GM19397 (cell line): ENCODE data around the gene CREB3.

Experiments used
- ATAC-seq: cut with Tn5 transposase; IDR thresholded peaks from one replicate; pipeline ENCODE4 v1.9.1; 2021; ENCODE audit warnings: mild to moderate bottlenecking, moderate library complexity; ENCODE audit not compliant: unreplicated experiment

CREB3 gene

DNA sequence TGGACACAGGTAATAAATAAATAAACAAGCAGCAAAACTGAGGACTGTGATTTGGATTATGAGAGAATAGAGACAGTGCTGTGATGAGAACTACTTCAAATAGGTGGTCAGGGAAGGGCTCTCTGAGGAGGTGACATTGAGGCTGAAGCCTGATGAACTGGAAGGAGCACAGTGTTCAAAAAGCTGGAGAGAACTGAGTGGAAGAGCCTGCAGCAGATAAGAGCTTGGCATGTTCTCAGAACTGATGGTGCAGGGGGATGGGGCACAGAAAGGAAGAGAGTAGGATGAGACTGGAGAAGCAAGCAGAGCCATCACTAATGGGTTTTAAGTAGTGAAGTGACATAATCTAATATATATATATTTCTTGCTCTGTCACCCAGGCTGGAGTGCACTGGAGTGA lies 31.5 kb upstream of the CREB3 start:
- ATAC-seq = no peak

DNA sequence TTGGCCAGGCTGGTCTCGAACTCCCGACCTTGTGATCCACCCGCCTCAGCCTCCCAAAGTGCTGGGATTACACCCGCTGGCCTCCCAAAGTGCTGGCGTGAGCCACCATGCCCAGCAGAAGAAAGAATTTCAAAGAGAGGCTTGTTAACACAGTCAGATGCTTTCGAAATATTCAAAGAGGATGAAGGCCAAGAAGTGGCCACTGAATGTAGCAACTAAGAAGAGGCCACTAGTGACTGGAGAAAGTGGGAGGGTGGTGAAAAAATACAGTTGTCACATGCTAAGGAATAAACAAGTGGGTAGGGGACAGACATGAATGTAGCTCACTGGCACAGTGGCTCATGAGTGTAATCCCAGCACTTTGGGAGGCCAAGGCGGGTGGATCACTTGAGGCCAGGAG lies 29.8 kb upstream of the CREB3 start:
- no peak for ATAC-seq

DNA sequence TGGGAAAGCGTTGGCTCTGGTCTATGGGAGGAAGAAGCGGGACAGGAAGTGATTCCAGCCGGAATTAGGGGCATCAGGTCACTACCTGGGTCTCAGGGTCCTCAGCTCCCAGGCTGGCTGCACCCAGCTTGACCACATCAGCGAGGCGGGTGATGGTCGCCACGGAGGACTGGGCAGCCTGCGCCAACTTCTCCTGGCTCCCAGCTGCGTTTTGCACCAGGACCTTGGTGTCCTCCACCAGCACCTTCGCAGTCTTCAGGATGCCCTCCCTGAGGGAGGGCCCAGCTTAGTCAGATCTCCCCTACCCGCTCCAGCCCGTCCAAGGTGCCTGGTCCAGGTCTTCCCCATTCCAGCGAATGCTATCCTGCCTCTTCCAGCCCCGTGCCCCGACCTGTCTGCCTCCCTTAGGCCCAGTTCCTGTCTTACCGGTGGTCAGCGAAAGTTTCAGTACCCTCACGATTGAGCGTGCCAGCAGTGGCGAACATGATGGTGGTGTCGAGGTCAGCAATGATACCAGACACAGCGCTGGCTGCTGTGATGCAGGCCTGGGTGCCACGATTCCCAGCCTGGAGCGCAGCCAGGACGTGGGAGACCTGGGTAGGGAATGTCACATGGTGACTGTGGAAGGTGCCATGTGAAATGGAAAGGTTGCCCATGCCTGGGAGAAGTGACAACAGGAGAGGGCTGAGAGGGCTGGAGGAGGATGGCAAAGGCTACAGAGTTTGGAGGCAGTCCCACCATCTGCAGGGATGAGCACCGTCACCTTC lies 28.4 kb upstream of the CREB3 start:
- ATAC-seq = no peak

GRCh38 chr9:35705372-35705771 lies 27.1 kb upstream of the CREB3 start:
- no peak for ATAC-seq

DNA sequence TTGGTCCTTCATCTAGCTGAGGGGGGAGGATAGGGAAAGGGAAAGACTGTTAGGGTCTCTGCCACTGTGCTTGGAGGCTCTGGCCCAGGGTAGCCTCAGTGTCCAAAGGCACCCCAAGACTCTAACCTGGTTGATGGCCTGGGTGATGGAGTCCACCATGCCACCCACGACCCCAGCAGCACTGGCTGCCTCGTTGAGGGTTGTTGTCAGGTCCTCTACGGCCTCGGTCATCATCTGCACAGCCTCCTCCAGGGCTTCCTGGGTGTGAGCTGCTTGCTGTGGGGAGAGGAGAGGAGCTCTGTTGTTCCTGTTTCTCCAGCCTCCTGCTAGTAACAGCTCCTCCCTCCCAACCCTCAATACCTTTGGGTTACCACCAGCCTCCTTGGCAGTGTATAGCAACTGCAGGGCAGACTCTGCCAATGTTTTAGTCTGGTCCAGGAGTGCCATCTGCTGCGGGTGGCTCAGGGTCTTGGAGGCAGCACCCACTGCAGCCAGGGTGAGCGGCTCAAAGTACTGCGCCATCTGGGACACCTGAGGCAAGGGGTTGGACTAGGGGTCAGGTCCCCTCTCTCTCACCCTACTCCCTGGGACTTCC lies 26.5 kb upstream of the CREB3 start:
- no peak for ATAC-seq

- ATAC-seq = no peak
Observed at GRCh38 chr9:35706951-35707350, 25.5 kb upstream of the CREB3 start.

- ATAC-seq = no peak
Observed at GRCh38 chr9:35708146-35708545, 24.3 kb upstream of the CREB3 start.

DNA sequence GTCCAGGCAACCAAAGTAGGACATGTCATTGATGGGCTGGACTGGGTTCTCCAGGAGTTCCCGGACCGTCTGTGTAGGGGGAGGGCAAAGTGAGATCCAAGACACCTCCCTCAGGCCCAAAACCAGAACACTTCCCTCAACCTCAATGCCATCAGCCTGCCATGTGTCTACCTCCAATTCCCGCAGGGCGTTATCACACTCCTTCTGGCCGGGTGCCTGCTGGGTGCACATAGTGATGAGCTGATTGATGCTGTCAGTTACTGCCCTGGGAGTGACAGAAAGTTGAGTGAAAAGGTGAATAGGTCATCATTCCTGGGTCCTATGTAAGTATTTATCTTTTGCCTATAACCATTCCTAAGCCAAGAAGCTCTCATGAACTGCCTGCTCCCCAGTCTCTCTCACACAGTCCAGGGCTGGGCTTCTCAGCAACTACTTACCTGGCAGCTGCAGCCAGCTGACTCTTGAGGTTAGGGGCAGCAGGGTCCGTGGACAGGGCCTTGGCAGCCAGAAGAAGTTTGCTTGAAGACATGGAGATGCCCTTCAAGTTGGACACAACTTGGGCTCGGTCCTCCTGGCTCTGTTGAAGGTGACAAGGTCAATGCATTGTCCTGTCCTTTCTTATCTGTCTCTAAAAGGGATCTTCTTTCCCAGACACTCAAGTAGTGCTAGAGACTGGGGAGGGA lies 21.5 kb upstream of the CREB3 start:
- no peak for ATAC-seq

DNA sequence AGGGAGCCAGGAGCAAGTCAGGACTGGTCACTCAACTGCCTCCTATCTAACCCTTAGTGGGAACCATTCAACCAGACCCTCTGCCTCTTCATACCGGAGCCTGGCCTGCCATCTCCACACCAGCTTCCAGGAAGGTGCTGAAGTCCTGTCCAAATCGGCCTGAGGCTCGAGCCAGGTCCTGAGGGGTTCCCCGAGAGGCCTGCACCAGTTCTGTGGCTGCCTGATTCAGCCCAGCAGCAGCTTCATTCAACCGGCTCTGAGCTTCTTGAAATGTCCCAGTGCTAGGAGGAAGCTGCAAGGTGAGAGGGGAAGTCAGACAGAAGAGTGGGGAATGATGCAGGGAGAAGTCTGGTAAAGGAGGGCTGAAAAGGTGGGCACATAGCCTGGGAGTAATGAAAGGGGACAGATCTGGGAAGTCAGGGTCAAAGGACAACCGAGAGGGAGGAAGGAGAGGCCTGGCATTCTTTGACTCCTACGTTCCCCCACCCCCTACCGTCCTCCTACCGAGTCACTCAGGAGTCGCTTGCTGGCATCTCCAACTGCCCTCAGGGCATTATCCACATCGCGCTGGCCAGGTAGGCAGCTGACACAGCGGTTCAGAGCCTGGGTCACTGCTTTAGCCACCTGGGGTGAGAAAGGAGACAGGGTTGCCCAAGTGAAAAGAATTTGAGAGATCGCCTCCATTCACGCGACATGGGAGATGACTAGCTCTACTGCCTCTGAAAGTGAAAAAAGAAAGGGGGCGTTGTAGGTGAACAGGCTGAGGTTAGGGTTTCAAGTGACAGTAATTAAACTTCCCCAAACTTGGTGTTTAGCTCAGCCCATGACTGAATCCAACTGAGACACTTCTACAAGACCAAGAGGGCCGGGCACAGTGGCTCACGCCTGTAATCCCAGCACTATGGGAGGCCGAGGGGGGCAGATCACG lies 20.7 kb upstream of the CREB3 start:
- no peak for ATAC-seq

- ATAC-seq = no peak
Observed at GRCh38 chr9:35712762-35713400, 19.6 kb upstream of the CREB3 start.

- ATAC-seq = no peak
Observed at GRCh38 chr9:35713578-35713977, 18.9 kb upstream of the CREB3 start.

DNA sequence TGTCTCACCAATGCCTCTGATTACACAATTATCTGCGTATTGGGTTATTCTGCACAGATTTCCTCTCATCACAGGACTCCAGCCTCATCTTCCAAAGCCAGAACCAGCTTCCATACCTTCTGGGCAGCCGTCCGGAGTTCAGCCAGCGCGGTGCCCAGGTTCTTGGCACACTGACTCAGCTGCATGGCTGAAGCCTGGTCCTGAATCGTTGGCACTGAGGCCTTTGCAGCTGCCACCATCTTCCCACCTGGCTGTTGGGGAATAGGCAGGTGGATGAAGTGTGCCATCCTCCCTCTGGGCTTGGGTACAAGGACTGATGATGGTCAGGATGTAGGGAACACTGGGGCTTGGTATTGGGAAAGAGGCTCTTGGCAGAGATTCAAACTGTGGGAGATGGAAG lies 18.3 kb upstream of the CREB3 start:
- no peak for ATAC-seq

DNA sequence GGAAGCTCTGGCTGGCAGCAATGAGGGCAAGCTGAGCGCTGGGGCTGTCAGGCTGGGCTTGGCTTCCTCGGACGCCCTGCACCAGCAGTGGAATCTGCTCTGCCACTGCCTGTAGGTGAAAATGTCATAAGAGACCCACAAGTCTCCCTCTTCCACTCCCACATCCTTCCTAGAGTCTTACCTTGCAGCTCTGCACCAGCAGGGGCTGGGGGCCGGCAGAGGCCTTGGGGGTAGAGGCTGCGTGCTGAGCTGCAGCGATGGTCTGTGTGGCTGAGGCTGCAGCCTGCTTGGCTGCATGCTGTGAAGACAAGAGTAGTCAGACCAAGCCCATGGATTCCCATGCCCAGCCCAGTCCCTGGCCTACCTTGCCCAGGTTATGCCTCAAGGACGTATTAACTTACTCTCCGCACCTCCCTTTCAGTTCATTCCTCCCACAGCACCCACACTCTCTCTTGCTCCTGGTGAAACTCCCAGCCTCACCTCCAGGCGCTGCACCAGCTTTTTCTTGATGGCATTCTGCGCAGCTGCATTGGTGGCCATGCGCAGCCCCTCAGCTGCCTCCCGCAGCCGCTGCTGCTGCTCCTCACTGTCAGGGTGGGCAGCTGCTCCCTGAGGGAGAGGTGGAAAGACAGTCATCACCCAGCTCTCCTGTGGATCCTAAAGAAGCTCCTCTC lies 17.8 kb upstream of the CREB3 start:
- ATAC-seq = no peak

GRCh38 chr9:35716230-35716629 lies 16.2 kb upstream of the CREB3 start:
- no peak for ATAC-seq

DNA sequence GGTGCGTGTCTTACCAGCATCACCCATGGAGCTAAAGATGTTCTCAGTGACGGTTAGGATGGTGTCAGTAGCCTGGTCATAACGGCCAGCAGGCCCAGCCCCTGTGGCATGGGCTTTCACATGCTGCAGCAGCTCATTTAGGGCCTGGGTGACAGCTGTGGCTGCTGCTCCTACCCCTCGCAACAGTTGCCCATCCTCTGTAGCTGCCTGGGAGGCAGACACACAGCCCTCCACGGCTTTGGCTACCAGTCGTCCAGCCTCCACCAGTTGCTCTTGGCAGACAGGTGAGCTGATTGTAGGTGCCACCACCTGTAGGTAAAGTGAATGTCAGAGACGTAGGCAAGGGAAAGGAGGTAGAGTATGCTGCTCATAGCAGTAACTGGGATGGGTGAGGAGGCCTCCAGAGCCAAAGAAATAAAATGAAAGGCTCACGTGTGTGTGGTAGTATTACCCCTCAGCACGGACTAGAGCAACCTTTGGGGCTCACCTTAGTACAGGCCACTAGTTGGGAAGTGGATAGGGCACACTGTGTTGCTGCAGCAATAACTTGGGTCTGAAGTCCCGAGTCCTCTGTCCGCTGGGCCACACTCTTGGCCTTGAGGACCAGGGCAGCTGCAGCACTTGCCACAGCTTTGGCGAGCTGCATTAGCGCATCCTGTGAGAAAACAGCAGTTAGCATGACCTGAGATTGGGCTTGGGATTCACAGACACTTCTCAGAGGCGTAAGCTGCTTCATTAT lies 15.2 kb upstream of the CREB3 start:
- ATAC-seq = no peak

DNA sequence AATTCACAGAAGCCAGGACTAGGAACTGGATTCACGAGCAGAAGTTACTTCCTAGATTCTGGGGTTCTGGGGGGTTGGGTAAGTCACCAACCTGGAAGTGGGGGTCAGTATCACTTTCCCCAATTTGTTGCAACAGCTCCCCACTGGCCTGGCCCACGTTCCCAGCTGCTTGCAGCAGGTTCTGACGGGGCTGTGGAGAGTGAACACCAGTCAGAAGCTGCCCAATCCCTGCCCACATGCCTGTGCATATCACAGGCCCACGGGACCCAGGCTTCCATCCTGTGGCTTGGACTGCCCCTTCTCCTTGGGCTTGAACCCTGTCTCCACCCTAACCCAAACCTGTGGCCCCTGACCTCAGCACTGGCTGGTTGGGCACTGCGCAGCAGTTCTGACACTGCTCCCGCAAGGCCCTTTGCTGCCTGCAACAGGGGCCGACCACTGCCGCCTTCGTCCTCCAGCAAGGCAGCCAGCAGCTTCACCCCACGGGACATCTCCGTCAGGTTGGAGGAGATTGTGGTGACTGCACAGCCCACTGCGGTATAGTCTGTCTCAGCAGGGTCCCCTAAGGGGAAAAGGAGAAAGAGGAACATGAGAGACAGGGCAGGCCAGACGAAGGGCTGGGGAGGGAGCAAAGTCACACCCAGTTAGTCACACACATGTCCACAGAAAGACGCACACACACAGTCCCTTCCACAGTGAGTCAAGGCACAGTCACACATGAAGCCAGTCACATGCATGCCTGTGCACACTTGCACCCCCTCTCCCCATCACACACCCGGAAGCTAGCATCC lies 13.6 kb upstream of the CREB3 start:
- ATAC-seq = no peak

DNA sequence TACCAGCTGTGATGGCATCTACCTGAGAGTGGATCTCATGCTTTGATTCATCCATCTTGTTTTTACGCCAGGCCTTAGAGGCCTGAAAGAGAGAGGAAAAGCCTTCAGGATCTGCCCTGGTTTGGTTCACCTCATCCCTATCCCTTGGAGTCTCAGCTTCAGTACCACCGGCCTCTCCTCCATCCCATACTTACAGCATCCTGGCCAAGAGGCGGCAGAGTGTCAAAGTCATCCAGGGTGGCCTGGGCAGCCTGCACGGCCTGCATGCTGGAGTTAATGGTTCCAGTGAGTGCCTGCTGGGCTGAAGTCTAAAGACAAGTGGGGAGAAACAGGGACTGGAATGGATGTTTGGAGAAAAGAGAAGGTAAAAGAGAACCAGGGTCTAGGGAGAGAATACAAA lies 12.9 kb upstream of the CREB3 start:
- ATAC-seq = no peak

GRCh38 chr9:35723426-35723825 lies 9.0 kb upstream of the CREB3 start:
- ATAC-seq = no peak

GRCh38 chr9:35723908-35724307 lies 8.6 kb upstream of the CREB3 start:
- no peak for ATAC-seq
